Karpas-422 (cell line): ENCODE data around the gene TOP3B. TPM values are rescaled to one million over a fixed set of nuclear protein-coding genes. Genes with fewer than 3 reads are reported as not detected.

Experiments
- DNase-seq: peaks from one replicate; pipeline ENCODE4 v3.0.0-alpha.2; 2015
- H2AFZ ChIP-seq: fragments of 200-600 bp; sonication (generic); 2 replicates; pipeline ENCODE4 v1.6.1; 2014; ENCODE audit warnings: antibody characterized with exemption, low read length, mixed read lengths
- H3K27ac ChIP-seq: fragments of 200-600 bp; sonication (generic); 2 replicates; pipeline ENCODE4 v1.5.1; 2014; ENCODE audit warnings: mild to moderate bottlenecking, low read length, moderate library complexity
- H3K27me3 ChIP-seq: fragments of 200-600 bp; sonication (generic); 2 replicates; pipeline ENCODE4 v1.6.1; 2014; ENCODE audit warnings: low read length, mixed read lengths
- H3K36me3 ChIP-seq: fragments of 200-600 bp; sonication (generic); 2 replicates; pipeline ENCODE4 v1.6.1; 2014; ENCODE audit warnings: low read length, mixed read lengths; ENCODE audit not compliant: insufficient read depth
- H3K4me1 ChIP-seq: fragments of 200-600 bp; sonication (generic); 2 replicates; pipeline ENCODE4 v1.6.1; 2014; ENCODE audit warnings: mild to moderate bottlenecking, low read length, mixed read lengths
- H3K4me2 ChIP-seq: fragments of 200-600 bp; sonication (generic); 2 replicates; pipeline ENCODE4 v1.6.1; 2014; ENCODE audit warnings: low read length, low read depth, mild to moderate bottlenecking; ENCODE audit not compliant: poor library complexity, severe bottlenecking
- H3K4me3 ChIP-seq: fragments of 200-600 bp; sonication (generic); 2 replicates; pipeline ENCODE4 v1.5.1; 2014; ENCODE audit warnings: mild to moderate bottlenecking, antibody characterized with exemption, low read length, mixed read lengths
- H3K79me2 ChIP-seq: fragments of 200-600 bp; sonication (generic); 2 replicates; pipeline ENCODE4 v1.6.1; 2014; ENCODE audit warnings: mild to moderate bottlenecking, low read length, mixed read lengths
- H3K9ac ChIP-seq: fragments of 200-600 bp; sonication (generic); 2 replicates; pipeline ENCODE4 v1.6.0; 2014; ENCODE audit warnings: low read length
- H3K9me2 ChIP-seq: fragments of 200-600 bp; sonication (generic), shearing (Covaris generic); replicated peaks from 2 replicates; pipeline ENCODE4 v1.6.0; 2014; ENCODE audit warnings: mild to moderate bottlenecking, low read length, moderate library complexity; ENCODE audit not compliant: insufficient read depth
- H3K9me3 ChIP-seq: fragments of 300-700, 200-600 bp; sonication (generic); 2 replicates; pipeline ENCODE4 v1.6.1; 2014; ENCODE audit warnings: low read length, mixed read lengths
- H4K20me1 ChIP-seq: fragments of 200-600 bp; sonication (generic); 2 replicates; pipeline ENCODE4 v1.6.1; 2014; ENCODE audit warnings: mild to moderate bottlenecking, antibody characterized with exemption, low read length, low read depth; ENCODE audit not compliant: insufficient read depth
- total RNA-seq: library from RNA; depleted of rRNA; stranded (reverse); fragments of >200 nt; shearing (Covaris generic); gene quantifications from 2 replicates; pipeline ENCODE4 v1.2.3, GENCODE V29; 2014; ENCODE audit warnings: low replicate concordance

TOP3B gene
- total RNA-seq, 1 experiment from 2014 or later = 38.1 TPM

DNA sequence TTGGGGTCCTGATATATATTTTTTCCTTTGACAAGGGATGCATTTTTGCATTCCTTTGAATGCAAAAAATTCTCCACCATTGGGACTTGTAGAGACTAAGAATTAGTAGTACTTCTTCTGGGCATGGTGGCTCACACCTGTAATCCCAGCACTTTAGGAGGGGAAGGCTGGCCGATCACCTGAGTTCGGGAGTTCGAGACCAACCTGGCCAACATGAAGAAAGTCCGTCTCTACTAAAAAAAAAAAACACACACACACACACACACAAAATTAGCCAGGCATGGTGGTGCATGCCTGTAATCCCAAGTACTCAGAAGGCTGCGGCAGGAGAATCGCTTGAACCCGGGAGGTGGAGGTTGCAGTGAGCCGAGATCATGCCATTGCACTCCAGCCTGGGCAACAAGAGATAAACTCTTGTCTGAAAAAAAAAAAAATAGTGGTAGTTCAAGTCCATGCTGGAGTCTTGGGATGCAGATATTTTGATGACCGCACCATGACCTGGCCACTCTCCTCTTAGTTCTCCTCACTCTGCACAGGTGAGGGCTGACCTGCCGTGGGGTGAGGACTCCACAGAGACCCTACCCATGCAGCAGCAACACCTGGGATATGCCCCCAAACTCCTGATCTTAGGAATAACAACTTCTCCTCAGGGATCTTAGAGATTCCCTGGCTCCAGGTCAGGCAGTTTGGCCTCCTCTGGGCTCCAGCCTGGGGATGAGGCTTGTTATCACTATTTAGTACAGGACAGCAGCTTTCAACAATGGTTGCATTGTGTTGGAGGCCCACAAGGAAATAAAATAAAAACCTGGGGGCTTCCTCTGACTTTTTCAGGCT lies 36.5 kb upstream of the TOP3B start:
- Histone ChIP-seq H3K27ac (no peak overlapping the region), H3K4me1 (peaks cover 19% of the 10 kb centered on the region), H3K9me2 (no peaks in the 10 kb centered on the region), H4K20me1 (no peaks in the 10 kb centered on the region), H3K27me3 (no peaks in the 10 kb centered on the region), H3K4me2 (no peak overlapping the region), H2AFZ (no peak overlapping the region), H3K79me2 (no peaks in the 10 kb centered on the region), H3K9me3 (no peaks in the 10 kb centered on the region), H3K4me3 (no peak overlapping the region), H3K36me3 (peaks cover 7% of the 10 kb centered on the region; the same call in 1 of the 2 replicates), H3K9ac (no peak overlapping the region)
- DNase-seq = no peak

DNA sequence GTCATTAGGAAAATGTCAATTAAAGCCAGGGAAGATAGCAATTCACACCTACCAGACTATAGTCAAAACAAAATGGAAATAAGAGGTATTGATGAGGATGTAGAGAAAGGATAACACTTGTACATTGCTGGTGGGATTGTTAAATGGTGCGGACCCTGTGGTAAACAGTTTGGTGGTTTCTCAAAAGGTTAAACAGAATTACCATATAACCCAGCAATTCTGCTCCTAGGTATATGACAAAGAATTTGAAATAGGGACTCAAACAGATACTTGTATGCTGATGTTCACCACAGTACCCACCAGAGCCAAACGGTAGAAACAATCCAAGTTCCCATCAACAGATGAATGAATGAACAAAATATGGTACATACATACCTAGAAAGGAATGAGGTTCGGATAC lies 33.0 kb upstream of the TOP3B start:
- peaks cover 9% of the 10 kb centered on the region for H3K4me1 ChIP-seq
- H2AFZ ChIP-seq = no peak overlapping the region
- H3K4me3 ChIP-seq = no peak overlapping the region

DNA sequence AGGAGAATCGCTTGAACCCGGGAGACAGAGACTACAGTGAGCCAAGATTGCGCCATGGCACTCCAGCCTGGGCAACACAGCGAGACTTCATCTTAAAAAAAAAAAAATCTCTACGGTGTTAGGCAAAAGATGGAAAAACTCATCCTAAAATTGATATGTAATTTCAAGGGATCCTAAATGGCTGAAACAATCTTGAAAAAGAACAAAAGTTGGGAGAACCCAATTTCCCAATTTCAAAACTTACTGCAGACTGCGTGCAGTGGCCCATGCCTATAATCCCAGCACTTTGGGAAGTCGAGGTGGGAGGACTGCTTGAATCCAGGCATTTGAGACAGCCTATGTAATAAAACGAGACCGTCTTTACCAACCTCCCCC lies 31.7 kb upstream of the TOP3B start:
- no peak for DNase-seq

More for the DNA sequence above, 33.0 kb upstream of the TOP3B start:
- no peak for DNase-seq
- H3K79me2 ChIP-seq = no peaks in the 10 kb centered on the region
- H3K4me2 ChIP-seq = no peak overlapping the region
- peaks cover 10% of the 10 kb centered on the region; the same call in 1 of the 2 replicates for H3K36me3 ChIP-seq
- H3K9me2 ChIP-seq = no peaks in the 10 kb centered on the region
- no peaks in the 10 kb centered on the region for H3K9me3 ChIP-seq
- no peak overlapping the region for H3K27ac ChIP-seq
- H3K9ac ChIP-seq = no peak overlapping the region
- no peaks in the 10 kb centered on the region for H3K27me3 ChIP-seq
- H4K20me1 ChIP-seq = no peaks in the 10 kb centered on the region

DNA sequence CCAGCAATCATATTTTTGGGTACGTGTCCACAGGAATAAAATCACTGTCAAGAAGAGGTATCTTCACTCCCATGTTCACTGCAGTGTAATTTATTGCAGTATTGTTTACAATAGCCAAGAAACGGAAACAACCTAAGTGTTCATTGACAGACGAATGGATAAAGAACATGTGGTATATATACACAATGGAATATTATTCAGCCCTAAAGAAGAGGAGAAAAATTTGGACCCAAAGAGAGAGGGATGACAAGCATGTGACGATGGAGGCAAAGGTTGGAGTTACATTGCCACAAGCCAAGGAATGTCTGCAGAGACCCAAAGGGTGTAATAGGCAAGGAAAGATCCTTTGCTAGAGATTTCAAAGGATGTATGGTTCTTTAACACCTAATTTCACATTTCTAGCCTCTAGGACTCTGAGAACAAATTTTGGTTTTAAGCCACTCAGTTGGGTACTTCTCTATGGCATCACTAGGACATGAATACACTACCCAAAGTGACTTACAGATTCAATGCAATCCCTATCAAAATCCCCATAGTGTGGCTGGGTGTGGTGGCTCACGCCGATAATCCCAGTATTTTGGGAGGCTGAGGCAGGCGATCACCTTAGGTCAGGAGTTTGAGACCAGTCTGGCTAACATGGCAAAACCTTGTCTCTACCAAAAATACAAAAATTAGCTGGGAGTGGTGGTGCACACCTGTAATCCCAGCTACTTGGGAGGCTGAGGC lies 31.1 kb upstream of the TOP3B start:
- Histone ChIP-seq H3K36me3 (peaks cover 10% of the 10 kb centered on the region; the same call in 1 of the 2 replicates), H3K27ac (no peak overlapping the region), H3K4me1 (peaks cover 23% of the 10 kb centered on the region), H3K9me3 (no peaks in the 10 kb centered on the region), H3K4me2 (no peak overlapping the region), H3K4me3 (no peak overlapping the region), H4K20me1 (no peaks in the 10 kb centered on the region), H3K27me3 (no peaks in the 10 kb centered on the region), H2AFZ (no peak overlapping the region), H3K9ac (no peak overlapping the region), H3K79me2 (no peaks in the 10 kb centered on the region), H3K9me2 (no peaks in the 10 kb centered on the region)
- no peak for DNase-seq

More for the DNA sequence above, 31.7 kb upstream of the TOP3B start:
- Histone ChIP-seq H3K36me3 (peaks cover 10% of the 10 kb centered on the region; the same call in 1 of the 2 replicates), H3K9me3 (no peaks in the 10 kb centered on the region), H3K27ac (no peak overlapping the region), H3K9me2 (no peaks in the 10 kb centered on the region), H3K9ac (no peak overlapping the region), H3K79me2 (no peaks in the 10 kb centered on the region), H3K4me1 (peaks cover 22% of the 10 kb centered on the region), H4K20me1 (no peaks in the 10 kb centered on the region), H2AFZ (no peak overlapping the region), H3K27me3 (no peaks in the 10 kb centered on the region), H3K4me3 (no peak overlapping the region), H3K4me2 (no peak overlapping the region)

DNA sequence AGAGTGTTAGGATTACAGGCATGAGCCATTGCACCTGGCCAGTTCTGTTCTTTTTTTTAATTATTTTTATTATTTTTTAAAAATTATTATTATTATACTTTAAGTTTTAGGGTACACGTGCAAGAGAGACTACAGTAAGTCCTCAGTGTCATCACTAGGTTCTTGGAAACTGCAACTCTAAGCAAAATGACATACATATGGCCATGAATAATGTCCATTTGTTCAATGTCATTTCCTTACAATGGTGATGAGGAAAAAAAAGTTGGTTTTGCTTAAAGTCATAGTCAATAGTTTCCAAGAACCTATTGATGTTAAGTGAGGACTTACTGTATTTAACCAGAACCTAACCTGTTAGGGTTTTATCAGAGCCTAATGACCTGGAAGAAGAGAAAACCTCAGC lies 29.4 kb upstream of the TOP3B start:
- no peak for DNase-seq
- no peaks in the 10 kb centered on the region for H3K79me2 ChIP-seq
- H3K9me3 ChIP-seq = no peaks in the 10 kb centered on the region
- peak overlapping the region; percentile 36; the same call in 1 of the 2 replicates for H3K27ac ChIP-seq
- no peak overlapping the region for H3K4me2 ChIP-seq
- H3K9ac ChIP-seq = no peak overlapping the region
- H2AFZ ChIP-seq = no peak overlapping the region
- no peak overlapping the region for H3K4me3 ChIP-seq
- no peaks in the 10 kb centered on the region for H4K20me1 ChIP-seq
- peaks cover 10% of the 10 kb centered on the region; the same call in 1 of the 2 replicates for H3K36me3 ChIP-seq
- no peaks in the 10 kb centered on the region for H3K27me3 ChIP-seq
- peaks cover 23% of the 10 kb centered on the region for H3K4me1 ChIP-seq
- no peaks in the 10 kb centered on the region for H3K9me2 ChIP-seq

DNA sequence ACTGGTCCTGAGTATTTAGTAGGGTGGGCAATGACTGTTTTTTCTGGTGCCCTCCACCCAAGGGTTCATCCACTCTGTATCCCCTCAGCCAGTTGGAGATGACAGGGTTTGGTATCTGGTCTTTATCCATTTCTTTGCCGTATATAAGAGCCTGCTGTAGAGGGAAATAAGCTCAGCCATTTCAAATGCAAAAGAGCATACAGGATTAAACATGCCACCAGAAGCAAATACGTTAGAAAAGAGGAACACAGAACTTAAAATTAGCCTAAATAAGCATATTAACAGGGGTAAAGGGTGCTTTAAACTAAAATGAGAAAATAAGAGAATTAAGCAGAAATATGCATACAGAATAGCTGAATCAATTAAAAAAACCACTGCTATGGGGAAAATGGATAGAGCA lies 27.8 kb upstream of the TOP3B start:
- H2AFZ ChIP-seq = peak overlapping the region; percentile 2
- H3K27me3 ChIP-seq = no peaks in the 10 kb centered on the region
- H3K9me3 ChIP-seq = no peaks in the 10 kb centered on the region
- no peaks in the 10 kb centered on the region for H4K20me1 ChIP-seq
- H3K4me2 ChIP-seq = peak overlapping the region; percentile 72
- peak; percentile 83 for DNase-seq
- no peaks in the 10 kb centered on the region for H3K9me2 ChIP-seq
- H3K79me2 ChIP-seq = no peaks in the 10 kb centered on the region
- H3K9ac ChIP-seq = peak overlapping the region; percentile 60
- peak overlapping the region; percentile 50 for H3K4me3 ChIP-seq
- H3K36me3 ChIP-seq = peaks cover 10% of the 10 kb centered on the region; the same call in 1 of the 2 replicates
- H3K27ac ChIP-seq = peak overlapping the region; percentile 91
- H3K4me1 ChIP-seq = peaks cover 38% of the 10 kb centered on the region

DNA sequence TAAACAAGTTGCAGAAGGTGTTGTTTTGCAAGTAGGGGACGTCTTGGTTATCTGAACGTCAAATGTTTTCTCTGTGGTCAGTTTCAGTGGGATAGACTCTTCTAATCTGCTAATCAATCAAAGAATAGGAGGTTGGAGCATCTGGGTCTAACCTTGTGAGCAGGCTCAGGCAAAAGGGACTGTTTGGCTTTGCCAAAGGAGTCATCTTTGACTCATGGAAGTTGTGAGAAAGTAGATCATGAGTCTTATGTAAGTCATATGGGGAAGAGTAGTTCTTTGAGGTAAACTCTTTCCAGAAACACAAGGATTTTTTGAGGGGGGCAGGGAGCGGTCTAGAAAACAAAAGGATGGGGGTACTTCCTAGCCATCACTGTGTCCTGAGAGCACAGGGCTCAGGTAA lies 27.1 kb upstream of the TOP3B start:
- DNase-seq = no peak
- Histone ChIP-seq H3K4me1 (peaks cover 40% of the 10 kb centered on the region), H3K27ac (peak overlapping the region; percentile 91), H4K20me1 (no peaks in the 10 kb centered on the region), H3K4me2 (peak overlapping the region; percentile 72), H2AFZ (no peak overlapping the region), H3K9me3 (no peaks in the 10 kb centered on the region), H3K9me2 (no peaks in the 10 kb centered on the region), H3K27me3 (no peaks in the 10 kb centered on the region), H3K36me3 (peaks cover 10% of the 10 kb centered on the region; the same call in 1 of the 2 replicates), H3K4me3 (peak overlapping the region; percentile 50), H3K9ac (peak overlapping the region; percentile 60; the same call in 1 of the 2 replicates), H3K79me2 (no peaks in the 10 kb centered on the region)

DNA sequence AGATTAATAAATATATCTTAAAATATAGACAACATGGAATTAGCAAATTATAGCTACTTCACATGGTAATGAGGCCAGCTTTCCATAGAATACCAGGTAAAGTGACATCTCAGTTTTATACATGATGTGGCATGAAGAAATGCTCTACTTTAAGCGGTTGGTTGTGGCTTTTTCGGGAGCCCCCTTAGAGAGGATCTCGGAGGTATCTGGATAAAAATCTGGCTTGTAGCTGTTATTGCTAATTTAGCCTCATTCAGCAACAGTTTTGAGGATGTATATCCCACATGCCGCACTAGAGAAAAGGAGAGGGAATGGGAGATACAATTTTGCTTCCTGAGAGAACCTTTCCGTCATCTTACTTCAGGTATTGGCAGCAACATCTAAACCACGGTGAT lies 24.0 kb upstream of the TOP3B start:
- DNase-seq = no peak
- Histone ChIP-seq H3K27me3 (no peaks in the 10 kb centered on the region), H4K20me1 (no peaks in the 10 kb centered on the region), H3K27ac (no peak overlapping the region), H3K4me3 (no peak overlapping the region), H3K4me2 (no peak overlapping the region), H3K9me3 (no peaks in the 10 kb centered on the region), H3K9ac (no peak overlapping the region), H3K36me3 (no peaks in the 10 kb centered on the region), H3K4me1 (peaks cover 40% of the 10 kb centered on the region), H3K9me2 (no peaks in the 10 kb centered on the region), H3K79me2 (no peaks in the 10 kb centered on the region), H2AFZ (peak overlapping the region; percentile 76; the same call in 1 of the 2 replicates)
